Activated CD8-positive, alpha-beta T cell treated with anti-CD3 and anti-CD28 coated beads for 36 hours (primary cell): Measurements from ENCODE around the gene NUP153. TPM values are rescaled to one million over a fixed set of nuclear protein-coding genes. Genes with fewer than 3 reads are reported as not detected.
A peak's percentile ranks its signal among the peaks of the same experiment; 100 is the strongest.

ENCODE experiments used
- ATAC-seq: fragments of 200-7000 bp; cut with Tn5 transposase; one replicate; pipeline ENCODE4 v1.10.0; 2021; ENCODE audit warnings: mild to moderate bottlenecking, moderate library complexity
- CTCF ChIA-PET: fragments of 350-600 bp; sonication (Branson Sonifier 250); formaldehyde crosslinking; loops from one replicate; lab custom pipeline; 2021; ENCODE audit warnings: antibody characterized with exemption; lab: Charles Lee
- POLR2A ChIA-PET: fragments of 350-600 bp; sonication (Branson Sonifier 250); formaldehyde crosslinking; loops from one replicate; lab custom pipeline; 2021; ENCODE audit warnings: antibody characterized with exemption; lab: Charles Lee
- DNase-seq: peaks from one replicate; pipeline ENCODE4 v3.0.0-alpha.2; 2020
- H3K27ac Mint-ChIP-seq: one replicate; pipeline ENCODE4 v1.8.0; 2021; ENCODE audit warnings: mild to moderate bottlenecking, mixed read lengths
- H3K27me3 Mint-ChIP-seq: one replicate; pipeline ENCODE4 v1.8.0; 2021; ENCODE audit warnings: mixed read lengths
- H3K36me3 Mint-ChIP-seq: one replicate; pipeline ENCODE4 v1.8.0; 2021; ENCODE audit warnings: low read depth, mixed read lengths
- H3K4me1 Mint-ChIP-seq: one replicate; pipeline ENCODE4 v1.8.0; 2021; ENCODE audit warnings: low read depth, mixed read lengths
- H3K4me3 Mint-ChIP-seq: one replicate; pipeline ENCODE4 v1.8.0; 2021; ENCODE audit warnings: mild to moderate bottlenecking, moderate library complexity, mixed read lengths
- H3K9me3 Mint-ChIP-seq: one replicate; pipeline ENCODE4 v1.8.0; 2021; ENCODE audit warnings: mixed read lengths
- intact Hi-C: fragments of 100-400 bp; cut with micrococcal nuclease; formaldehyde crosslinking; loops from one replicate; pipeline ENCODE4 v1.10.0; 2022
- total RNA-seq, 2 experiments: library from RNA; stranded (reverse); gene quantifications; one replicate each; pipeline ENCODE4 v1.2.3, GENCODE V29; 2021
- TF ChIP-seq, protein P1 (sequence below): fragments of 200-600 bp; IDR thresholded peaks from one replicate; pipeline ENCODE4 v1.8.0; 2022; ENCODE audit warnings: antibody characterized with exemption, mild to moderate bottlenecking

The NUP153 gene
- total RNA-seq, 2 experiments from 2014 or later: 76.4 to 78.2 TPM

DNA sequence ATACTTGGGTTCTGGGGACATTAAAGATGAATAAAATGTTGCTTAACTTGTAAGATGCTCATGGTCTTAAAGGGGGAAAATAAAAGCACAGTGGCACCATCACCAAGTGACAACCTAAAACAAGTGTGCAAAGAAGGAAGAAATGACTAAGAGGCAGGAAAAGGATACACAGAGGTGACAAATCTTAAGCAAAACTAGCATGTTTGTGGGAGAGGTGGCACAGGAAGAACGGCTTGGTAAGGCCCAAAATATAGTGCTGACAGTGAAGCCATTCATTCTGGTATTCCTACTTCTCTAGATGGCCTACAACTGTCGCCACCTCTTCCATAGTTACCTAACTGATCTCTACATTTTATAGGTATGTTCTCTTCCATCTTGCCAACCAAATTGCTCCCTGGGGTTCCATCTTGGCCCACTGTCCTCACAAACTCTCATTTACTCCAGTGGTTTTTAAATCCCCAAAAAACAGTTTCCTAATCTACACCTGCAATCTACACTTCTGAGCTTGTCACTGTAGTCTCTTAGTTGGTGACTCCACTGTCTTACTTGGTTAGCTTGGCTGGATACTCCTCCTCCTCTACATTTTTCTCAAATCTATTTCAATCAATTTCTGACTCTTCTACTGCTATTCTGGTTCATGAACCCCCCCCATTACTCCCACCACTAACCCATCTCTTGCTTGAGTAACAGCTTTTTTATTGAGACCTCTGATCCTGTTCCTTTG is 73.1 kb downstream of the NUP153 start:
- peak overlapping the region; percentile 82 for H3K27ac Mint-ChIP-seq
- DNase-seq (peak; percentile 45), ATAC-seq (peak; percentile 86)
- ChIA-PET POLR2A (interaction anchor here (0.8 to 1.8 kb wide), 2 partner anchors 21 to 67 kb away, joined by 4 read pairs; no protein-coding TSS in a partner anchor), CTCF (interaction anchor here (0.8 kb wide), 1 partner anchor 50 kb away, joined by 5 read pairs; no protein-coding TSS in a partner anchor)
- intact Hi-C loops: no loop called here
- no peaks in the 10 kb centered on the region for H3K27me3 Mint-ChIP-seq
- TF ChIP-seq, protein P1, sequence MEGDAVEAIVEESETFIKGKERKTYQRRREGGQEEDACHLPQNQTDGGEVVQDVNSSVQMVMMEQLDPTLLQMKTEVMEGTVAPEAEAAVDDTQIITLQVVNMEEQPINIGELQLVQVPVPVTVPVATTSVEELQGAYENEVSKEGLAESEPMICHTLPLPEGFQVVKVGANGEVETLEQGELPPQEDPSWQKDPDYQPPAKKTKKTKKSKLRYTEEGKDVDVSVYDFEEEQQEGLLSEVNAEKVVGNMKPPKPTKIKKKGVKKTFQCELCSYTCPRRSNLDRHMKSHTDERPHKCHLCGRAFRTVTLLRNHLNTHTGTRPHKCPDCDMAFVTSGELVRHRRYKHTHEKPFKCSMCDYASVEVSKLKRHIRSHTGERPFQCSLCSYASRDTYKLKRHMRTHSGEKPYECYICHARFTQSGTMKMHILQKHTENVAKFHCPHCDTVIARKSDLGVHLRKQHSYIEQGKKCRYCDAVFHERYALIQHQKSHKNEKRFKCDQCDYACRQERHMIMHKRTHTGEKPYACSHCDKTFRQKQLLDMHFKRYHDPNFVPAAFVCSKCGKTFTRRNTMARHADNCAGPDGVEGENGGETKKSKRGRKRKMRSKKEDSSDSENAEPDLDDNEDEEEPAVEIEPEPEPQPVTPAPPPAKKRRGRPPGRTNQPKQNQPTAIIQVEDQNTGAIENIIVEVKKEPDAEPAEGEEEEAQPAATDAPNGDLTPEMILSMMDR: no peak
- no peaks in the 10 kb centered on the region for H3K9me3 Mint-ChIP-seq
- peaks cover 51% of the 10 kb centered on the region for H3K4me1 Mint-ChIP-seq
- peaks cover 84% of the 10 kb centered on the region for H3K36me3 Mint-ChIP-seq
- H3K4me3 Mint-ChIP-seq: peak overlapping the region; percentile 3

DNA sequence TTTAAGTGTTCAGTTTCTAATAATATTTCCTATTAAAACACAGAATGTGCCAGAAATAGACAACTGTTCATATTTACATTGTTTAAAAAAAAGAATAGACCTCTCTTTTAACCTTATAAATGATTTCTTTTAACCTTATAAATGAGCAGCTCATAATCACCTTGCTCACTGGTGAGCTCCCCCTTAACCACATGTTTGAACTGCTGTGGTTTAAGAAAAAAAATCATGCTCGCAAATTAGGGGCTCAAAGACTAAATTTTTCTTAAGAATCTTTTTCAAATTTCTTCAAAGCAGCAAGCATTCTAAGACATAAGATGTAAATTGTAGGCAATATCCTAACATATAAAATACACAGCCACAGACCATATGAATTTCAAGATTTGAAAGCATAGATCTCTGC is 73.8 kb downstream of the NUP153 start:
- TF ChIP-seq, protein P1: no peak
- intact Hi-C loops: no loop called here
- no peak overlapping the region for H3K4me3 Mint-ChIP-seq
- no peak for ATAC-seq
- ChIA-PET POLR2A (interaction anchor here (0.7 to 1.8 kb wide), 2 partner anchors 21 to 293 kb away, joined by 3 to 4 read pairs; no protein-coding TSS in a partner anchor), CTCF (interaction anchor here (1.0 to 1.2 kb wide), 2 partner anchors 24 to 33 kb away, joined by 3 to 4 read pairs; partner anchors contain the start of gene FAM8A1)
- H3K9me3 Mint-ChIP-seq: no peaks in the 10 kb centered on the region
- peaks cover 82% of the 10 kb centered on the region for H3K36me3 Mint-ChIP-seq
- no peak for DNase-seq
- H3K27ac Mint-ChIP-seq: peak overlapping the region; percentile 82
- no peaks in the 10 kb centered on the region for H3K27me3 Mint-ChIP-seq
- H3K4me1 Mint-ChIP-seq: peaks cover 54% of the 10 kb centered on the region

DNA sequence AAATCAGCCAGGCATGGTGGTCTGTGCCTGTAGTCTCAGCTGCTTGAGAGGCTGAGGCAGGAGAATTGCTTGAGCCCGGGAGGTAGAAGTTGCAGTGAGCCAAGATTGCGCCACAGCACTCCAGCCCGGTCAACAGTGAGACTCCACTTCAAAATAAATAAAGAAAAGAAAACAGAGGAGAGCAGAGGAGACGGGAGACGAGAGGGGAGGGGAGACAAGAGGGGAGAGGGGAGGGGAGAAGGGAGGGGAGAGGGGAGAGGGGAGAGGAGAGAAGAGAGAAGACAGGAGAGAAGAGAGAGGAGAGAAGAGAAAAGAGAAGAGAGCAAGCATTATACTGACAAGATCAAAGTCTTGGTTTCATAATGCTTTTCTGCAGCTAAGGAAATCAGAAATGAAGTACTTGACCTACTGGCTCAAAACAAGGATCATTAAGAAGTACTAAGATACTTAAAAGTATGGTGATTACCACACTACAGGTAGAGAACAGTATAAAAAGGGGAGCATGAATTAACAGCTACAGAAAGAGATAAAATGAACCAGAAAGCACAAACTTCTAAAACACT is 76.1 kb downstream of the NUP153 start:
- H3K27ac Mint-ChIP-seq: peak overlapping the region; percentile 22
- intact Hi-C loops: no loop called here

DNA sequence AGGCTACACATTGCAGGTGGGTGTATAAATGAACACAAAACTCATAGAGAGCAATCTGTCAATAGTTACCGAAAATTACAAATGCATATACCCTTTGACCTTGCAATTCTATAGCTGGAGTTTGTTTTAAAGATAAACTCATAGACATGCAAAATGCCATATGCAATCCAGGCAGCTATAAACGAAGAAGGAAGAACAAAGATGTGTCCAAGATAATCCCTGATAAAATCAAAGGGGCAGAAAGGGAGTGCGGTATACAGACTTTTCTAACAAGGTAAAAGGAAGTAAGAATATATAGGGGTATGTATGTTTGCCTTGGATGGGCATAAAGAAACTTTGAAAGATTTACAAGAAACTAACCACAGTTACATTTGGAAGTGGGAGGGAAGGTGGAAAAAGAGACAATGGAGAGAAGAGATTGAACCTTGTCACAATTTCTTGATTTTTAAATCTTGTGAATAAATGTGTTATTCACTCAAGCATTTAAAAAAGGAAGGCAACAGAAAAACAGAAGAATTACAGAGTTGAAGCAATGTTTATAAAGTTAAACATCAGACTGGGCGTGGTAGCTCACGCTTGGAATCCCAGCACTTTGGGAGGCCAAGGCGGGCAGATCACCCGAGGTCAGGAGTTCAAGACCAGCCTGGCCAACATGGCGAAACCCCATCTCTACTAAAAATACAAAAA is 76.8 kb downstream of the NUP153 start:
- no peaks in the 10 kb centered on the region for H3K9me3 Mint-ChIP-seq
- peaks cover 72% of the 10 kb centered on the region for H3K36me3 Mint-ChIP-seq
- intact Hi-C loops: no loop called here
- POLR2A ChIA-PET: interaction anchor here (1.1 kb wide), 1 partner anchor 9 kb away, joined by 4 read pairs; no protein-coding TSS in a partner anchor
- TF ChIP-seq, protein P1: no peak
- CTCF ChIA-PET: interaction anchor here (1.2 kb wide), 1 partner anchor 35 kb away, joined by 3 read pairs; no protein-coding TSS in a partner anchor
- DNase-seq (no peak), ATAC-seq (no peak)
- no peak overlapping the region for H3K27ac Mint-ChIP-seq
- no peak overlapping the region for H3K4me3 Mint-ChIP-seq
- H3K27me3 Mint-ChIP-seq: no peaks in the 10 kb centered on the region
- peaks cover 45% of the 10 kb centered on the region for H3K4me1 Mint-ChIP-seq

More for the DNA sequence above, 76.1 kb downstream of the NUP153 start:
- DNase-seq (no peak), ATAC-seq (no peak)
- TF ChIP-seq, protein P1: no peak
- Mint-ChIP-seq H3K4me1 (peaks cover 47% of the 10 kb centered on the region), H3K36me3 (peaks cover 74% of the 10 kb centered on the region), H3K27me3 (no peaks in the 10 kb centered on the region), H3K4me3 (no peak overlapping the region), H3K9me3 (no peaks in the 10 kb centered on the region)
- CTCF ChIA-PET: interaction anchor here (0.8 to 1.2 kb wide), 2 partner anchors 35 to 157 kb away, joined by 3 read pairs; no protein-coding TSS in a partner anchor
- POLR2A ChIA-PET: no interaction called here
